Stimulated activated CD8-positive, alpha-beta memory T cell treated with anti-CD3 and anti-CD28 coated beads, Interleukin-2, amount 100 ng/mL, for 48 hours (primary cell): ENCODE results near the gene CCDC107.

ENCODE experiments used
- DNase-seq, 2 donors: peaks; one replicate each; pipeline ENCODE4 v3.0.0-alpha.2; 2020; ENCODE audit warnings: low read depth in 2 of 2

The CCDC107 gene

DNA sequence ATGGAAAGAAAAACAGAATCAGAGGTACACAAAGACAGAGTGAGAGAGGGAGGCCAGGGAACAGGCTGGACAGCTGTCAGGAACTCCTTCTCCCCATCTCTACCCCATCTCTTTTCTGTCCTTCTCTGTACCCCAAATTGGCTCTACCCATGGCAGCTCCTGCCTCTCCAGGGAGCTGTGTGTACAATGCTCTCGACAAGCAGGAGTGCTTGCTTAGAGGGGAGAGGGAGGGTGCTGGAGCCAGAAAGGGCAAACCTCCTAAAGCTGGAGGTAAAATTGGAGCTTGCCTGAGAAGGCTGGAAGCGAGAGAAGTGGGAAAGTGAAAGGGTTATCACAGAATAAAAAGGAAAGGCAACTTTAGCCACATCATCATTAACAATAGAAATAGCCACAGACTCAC lies 25.2 kb downstream of the CCDC107 start:
- DNase-seq: no peak

DNA sequence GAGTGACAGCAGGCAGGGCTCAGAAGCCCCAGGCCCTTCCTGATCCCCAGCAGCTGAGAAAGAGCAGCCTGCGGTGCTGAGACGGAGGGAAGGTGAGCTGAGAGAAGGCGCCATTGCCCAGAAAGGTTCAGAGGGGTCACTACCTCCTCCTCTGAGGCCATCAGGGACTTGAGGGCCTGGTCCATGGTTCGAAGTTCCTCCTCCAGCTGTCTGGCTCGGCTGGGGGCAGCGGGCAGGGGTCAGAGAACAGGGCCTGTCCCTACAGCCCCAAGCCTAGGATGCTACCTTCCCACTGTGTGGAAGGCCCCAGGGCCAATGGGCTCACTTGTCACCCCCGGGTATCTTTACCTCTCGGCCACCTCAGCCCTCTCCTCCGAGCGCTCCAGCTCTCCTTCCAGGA lies 26.8 kb downstream of the CCDC107 start:
- no peak for DNase-seq

DNA sequence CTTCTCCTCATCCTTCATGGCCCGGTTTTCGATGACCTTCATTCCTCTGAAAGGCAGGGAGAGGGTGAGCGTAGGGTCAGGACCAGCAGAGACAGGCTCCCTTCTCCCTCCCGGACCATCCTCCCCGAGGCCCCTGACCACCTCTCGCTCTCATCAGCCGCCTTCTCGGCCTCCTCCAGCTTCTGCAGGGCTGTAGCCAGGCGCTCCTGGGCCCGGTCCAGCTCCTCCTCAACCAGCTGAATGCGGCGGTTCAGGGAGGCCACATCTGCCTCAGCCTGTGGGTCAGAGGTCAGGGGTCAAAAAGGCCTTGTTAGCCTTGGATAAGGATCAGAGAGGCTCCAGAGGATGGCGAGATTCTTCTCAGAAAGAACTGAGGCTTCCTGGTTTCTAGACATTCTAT lies 27.4 kb downstream of the CCDC107 start:
- DNase-seq: no peak

DNA sequence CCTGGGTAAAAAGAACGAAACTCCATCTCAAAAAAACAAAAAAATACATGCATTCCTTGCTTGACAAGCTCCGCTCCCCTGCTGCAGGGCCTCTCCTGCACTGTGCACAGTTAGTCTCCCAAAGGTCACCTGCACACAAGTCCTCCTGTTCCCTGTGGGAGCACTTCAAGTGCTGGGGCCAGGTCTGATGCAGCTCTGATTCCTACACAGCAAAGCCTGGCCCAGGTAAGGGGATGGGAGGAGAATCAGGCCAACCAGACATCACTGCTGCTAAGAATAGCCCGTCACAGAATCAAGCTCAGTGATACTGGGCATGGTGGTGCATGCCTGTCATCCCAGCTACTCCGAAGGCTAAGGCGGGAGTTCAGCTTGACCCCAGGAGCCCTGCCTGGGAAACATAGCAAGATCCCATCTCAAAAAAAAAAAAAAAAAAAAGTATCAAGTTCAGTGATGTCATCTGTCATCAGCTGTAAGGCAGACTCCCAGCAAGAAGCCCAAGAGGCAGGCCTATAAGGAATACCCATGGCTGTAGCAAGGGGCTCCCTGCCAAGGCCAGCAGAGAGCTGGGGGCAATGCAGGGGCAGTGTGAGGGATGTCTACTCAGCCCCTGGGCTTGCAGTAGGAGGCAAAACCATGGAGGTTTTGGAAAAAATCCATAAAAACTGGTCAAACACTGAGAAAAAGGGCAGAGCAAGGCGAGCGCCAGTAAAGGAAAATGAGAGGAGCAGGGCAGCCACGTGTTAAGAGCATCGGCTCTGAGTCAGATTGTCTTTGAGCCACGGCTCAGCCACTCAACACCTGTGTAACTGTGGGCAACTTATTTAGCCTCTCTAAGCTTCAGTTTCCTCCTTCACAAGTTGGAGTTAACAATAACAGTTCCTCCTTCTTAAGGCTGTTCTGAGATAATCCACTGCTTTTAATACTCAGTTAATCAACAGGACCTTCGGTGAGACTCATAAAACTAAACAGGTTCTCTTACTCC lies 28.4 kb downstream of the CCDC107 start:
- DNase-seq: no peak

DNA sequence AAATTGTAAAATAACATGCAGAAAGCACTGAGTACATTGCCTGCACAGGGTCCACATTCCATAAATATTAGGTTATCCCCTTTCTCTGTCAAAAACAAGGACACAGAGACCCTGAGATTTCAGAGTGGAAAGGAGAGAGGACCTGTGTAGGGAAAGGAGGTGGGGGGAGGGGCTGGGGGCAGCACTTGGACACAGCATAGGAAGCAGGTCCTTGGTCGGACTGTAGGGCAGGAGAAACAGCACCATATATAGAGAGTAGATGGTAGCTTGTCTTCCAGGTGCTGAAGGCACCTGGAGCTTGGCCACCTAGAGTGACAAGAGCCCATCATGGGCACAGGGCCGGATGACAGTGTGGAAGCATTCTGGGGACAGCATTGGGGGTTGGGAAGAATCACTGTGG lies 29.2 kb downstream of the CCDC107 start:
- no peak for DNase-seq

DNA sequence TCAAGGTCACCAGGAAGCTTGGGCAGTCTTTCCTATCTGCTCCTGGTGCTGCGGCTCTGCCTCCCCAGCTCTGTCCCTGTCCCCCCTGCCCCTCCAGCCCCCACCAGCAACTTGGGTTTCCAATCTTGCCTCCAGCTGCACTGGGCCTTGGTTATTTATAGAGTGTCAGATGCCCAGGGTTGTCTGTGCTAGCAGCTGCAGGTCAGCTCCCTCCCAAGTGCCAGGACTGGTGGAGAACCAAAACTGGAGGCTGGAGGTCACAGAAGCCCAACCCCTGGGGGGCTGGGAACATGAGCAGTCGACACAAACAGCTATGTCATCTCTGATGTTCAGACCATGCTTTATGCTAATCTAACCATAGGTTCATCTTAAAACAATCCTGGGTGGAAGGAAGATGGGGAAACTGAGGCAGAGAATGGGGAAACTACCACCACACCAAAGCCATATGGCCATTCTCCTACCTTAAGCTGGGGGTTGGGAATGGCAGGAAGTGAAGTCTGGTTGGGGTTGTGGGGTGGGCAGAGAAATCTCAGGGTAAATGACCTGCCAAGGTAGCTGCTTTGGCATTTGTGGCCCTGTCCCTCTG lies 30.0 kb downstream of the CCDC107 start:
- DNase-seq: no peak

DNA sequence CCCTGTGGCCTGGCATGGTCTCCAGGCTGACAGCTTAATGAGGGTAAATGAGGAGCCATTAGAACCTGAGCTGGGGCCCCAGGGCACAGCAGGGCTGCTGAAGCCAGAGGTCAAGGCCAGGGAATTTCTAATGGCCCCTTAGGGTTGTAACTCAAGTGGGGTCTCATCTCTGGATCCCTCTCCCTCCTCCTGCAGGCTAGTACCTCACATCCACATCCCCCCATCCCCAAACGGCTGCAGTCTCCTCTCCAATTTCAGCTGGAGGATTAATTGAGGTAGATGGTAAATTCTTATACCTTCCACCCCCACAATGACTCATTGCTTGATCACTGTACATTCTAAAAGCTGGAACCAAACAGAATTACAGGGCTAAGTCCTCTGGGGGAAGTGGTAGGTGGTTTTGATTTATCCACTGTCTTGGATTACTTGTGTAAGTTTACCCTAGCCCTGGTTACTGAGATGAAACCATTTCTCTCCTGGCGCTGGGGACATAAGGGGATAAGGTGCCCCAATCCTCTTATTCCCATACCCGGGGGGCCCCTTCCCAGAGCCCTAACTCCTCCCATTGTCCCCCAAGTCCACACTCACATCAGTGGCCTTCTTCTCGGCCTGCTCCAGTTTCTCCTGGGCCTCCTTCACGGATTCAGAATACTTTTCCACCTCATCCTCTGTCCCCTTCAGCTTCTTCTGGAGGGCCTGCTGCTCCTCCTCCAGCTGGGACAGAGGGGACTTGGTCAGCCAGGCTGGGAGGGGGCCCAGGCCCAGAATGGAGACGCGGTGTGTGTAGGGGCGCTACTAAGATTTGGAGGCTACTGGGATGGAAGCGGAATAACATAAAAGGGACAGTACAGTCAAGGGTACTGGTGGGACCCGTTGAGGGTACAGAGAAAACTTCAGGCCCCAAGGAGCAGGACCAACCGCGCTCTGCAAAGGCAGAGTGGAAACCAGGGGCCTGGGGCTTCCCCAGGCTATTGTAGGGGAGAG lies 30.8 kb downstream of the CCDC107 start:
- no peak for DNase-seq

DNA sequence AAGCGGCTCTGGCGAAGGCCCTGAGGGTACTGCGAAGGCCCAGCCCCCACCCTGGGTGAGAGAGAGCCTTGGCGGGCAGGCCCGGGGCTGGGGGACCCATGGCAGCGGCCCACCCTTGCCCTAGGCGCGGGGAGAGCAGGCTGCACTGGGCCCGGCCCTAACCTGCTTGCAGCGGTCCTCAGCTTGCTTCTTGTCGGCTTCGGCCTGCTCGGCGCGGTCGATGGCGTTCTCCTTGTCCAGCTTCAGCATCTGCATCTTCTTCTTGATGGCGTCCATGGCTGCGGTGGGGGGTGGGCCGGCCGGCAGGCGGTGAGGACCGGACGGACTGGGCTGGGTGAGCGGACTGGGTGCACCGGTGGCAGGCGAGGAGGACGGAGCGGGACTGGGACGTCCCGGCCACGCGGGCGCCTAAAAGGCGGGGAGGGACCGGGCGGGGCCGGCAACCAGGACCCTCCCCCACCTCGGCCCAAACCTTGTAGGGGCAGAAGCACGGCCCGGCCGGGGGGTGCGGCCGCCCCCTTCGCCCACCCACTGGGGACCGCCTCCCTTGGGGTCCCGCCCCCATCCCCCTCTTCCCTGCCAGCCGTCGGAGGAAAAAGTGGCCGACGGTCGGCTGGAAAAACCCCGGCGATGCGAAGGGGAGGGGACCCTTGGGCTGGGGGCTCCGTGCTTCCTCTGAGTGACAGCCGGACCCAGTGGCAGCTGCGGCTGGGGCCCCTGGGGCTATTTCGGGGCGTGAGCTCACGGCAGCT lies 31.6 kb downstream of the CCDC107 start, which contains the start of gene TPM2:
Gene TPM2 (minus strand): TSS at position 384 of the 752 bp plus-strand sequence. CDS start 108 bp downstream, at position 276.
- DNase-seq: no peak

DNA sequence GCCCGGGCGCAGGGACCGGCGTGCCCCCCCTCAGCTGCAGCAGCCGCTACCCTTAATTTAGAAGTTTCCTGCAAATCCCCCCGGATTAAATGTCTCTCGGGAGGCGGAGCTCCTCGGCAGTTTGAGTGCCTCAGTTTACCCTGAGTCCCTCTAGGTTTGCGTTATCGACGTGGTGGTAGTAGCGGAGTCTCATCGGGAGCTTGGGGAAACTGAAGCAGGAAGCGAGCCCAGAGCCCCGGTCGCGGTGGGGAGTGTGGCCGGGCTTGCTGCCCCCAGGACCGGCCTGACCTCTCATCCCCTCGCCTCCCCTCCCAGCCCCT lies 32.2 kb downstream of the CCDC107 start:
- no peak for DNase-seq

DNA sequence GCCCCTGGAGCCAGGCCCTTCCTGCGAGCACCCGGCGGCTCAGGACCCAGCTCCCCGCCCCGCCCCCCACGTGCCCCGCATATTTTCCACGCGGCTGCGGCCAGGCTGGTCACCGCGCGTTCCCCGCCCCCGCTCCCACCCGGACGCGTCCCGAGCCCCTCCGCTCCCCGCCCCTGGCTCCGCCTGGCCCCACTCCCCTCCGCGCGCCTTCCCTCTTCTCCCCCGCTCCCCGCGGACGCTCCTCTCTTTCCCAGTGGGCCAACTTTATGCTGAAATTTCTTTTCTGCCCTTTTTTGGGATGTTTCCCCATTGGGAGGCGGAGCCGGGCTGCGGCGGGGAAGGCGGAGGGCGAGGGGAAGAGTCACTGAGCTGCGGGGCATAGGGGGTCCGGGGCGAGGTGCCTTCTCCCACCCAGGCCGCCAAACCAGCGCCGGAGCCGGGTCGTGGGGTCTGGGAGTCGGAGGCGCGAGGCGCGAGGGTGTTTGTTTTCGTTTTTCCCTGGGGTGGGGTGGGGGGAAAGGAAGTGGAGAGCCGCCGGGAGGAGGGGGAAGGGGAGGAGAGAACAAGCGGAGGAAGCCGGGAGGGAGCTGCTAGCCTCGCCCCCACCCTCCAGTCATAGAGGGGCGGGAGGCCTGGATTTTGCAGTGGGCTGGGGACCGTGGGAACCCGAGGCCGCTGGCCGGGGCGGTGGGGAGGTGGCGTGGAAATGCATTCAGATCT lies 32.7 kb downstream of the CCDC107 start:
- DNase-seq: peak in 1 of 2 donors; percentile 20

DNA sequence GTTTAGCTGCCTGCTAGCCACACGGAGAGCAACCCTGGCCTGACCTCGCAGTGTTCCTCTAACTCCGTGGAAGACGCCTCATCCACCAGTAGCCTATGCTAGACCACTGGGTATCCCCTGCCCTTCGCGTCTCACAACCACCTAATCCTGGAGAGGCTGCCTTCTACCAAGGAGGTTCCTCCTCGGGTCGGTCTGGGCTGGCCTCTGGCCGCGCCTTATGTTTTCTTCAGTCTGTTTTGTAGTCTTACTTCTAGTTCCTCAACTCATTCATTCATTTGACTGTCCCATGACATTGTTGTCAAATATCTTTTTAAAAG lies 33.2 kb downstream of the CCDC107 start:
- no peak for DNase-seq

DNA sequence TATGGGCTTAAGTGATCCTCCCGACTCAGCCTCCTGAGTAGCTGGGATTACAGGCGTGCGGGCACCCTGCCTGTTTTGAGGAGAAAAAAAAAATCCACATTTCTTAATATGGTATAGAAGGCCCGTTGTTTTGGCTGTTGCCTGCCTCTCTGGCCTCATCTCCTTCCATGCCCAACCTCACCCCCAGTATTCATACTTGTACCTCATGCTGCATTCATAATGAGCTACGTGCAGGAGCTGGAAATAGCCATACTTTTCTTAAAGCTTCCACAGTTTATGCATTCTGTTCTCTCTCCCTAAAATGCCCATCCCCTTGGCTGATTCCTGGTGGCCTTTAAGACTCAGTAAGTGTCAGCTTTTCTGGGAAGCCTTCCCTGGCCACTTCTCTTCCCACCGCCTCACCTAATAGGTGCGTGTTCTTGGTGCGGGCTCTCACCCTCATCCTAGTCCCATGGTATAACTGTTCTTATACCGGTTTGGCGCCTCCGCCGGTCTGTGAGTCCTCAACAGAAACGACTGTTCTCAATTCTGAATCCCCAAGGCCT lies 33.7 kb downstream of the CCDC107 start:
- DNase-seq: no peak

DNA sequence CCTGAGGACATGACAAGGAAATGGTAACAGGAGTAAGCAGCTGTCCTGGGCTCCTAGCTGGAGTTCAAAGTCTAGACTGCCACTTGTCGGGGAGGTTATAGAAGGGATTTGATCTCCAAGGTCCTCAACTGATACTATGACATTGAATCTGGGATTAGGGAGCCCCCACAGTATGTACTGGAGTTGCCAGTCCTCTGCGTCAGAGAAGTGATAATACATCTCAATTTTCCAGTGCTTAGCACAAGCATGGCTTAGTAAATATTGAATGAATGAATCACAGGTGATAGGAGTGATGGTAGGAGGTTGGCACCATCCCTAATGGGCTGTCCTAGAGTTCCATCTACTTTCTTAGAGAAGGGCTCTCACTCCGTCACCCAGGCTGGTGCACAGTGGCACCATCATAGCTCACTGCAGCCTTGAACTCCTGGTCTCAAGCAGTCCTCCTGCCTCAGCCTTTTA lies 37.9 kb downstream of the CCDC107 start:
- no peak for DNase-seq

DNA sequence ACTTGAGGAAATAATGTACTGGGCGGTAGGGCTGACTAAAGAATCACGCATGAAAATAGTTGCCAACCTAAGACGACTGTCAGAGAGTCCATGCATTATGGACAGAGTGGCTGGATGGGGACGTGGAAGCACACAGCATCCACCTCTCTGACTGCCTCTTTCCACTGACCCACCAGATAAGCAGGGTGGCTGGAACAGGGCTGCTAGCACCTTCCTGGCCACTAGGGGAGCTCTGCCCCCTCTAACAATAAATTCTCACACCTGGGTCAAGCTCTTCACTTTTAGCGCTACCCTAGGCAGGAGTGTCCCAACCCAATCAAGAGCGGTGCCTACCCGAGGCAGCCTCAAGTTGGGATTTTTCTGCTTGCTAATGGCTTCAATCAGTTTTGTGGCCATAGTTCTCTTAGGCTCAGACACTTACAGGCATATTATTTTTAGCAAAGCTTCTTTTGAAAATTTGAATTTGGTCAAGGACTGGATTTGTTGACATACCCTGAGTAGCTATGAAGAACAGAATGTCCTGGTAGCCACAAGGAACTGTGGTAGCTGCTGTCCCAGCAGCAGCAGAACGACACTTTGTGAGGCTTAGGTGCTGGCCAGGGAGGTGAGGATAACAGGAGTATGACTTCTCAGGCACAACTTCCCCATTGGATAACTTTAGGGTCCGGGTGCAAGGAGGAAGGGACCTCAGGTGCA lies 38.6 kb downstream of the CCDC107 start:
- peak in 1 of 2 donors; percentile 37 for DNase-seq

DNA sequence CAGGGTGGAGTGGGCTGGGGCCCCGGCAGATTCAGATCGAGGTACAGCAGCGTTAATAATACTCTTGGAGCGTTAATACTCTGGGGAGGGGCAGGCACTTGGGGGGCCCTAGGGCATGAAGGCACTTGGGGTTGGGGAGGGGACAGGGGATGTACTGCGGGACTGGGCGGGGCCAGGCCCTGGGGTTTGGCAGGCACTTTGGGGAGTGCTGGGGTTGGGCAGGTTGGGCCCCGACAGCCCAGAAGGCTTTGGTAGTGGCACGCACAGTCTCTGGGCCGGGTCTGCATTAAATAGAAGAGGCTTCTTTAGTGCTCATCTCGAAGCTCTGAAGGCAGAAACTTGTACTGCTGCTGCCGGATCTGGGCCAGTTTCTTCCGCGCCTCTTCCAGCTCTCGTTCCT lies 39.4 kb downstream of the CCDC107 start:
- no peak for DNase-seq

DNA sequence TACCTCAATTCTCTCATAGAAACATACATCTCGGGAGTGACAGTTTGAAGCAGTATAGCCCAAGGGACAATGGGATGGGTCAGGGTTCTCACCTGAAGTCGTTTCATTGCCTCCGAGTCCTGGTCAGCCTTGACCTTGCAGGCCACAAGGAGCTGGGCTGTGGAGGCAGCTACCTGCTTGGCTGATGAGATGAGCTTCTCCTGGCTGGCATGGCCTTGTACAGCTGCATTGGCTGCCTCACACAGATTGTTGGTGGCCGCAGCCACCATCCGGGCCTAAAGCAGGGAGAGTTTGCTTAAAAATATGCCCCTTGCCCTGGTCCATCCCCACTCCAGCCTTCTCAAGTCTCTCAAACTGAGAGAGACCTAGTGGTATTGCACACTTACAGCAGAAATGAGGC lies 40.1 kb downstream of the CCDC107 start:
- no peak for DNase-seq

DNA sequence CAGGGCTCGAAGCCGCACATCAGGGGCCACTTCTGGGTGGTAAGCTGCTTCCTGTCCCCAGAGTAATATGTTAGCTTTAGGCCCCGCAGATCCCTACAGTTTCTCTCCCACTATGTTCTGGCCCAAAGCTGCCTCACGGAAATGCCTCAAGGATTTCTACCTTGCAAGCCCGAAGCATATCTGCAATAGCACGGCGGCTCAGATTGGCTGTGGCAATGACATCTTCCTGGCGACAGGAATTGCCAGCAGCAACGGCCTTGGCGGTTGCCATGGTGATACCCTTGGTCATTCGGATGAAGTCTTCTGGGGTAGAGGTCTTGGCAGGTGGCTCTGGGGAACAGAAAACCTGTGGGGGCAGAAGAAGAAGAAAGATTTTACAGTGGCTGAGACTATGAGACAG lies 41.9 kb downstream of the CCDC107 start:
- no peak for DNase-seq

DNA sequence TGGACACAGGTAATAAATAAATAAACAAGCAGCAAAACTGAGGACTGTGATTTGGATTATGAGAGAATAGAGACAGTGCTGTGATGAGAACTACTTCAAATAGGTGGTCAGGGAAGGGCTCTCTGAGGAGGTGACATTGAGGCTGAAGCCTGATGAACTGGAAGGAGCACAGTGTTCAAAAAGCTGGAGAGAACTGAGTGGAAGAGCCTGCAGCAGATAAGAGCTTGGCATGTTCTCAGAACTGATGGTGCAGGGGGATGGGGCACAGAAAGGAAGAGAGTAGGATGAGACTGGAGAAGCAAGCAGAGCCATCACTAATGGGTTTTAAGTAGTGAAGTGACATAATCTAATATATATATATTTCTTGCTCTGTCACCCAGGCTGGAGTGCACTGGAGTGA lies 42.9 kb downstream of the CCDC107 start:
- no peak for DNase-seq

DNA sequence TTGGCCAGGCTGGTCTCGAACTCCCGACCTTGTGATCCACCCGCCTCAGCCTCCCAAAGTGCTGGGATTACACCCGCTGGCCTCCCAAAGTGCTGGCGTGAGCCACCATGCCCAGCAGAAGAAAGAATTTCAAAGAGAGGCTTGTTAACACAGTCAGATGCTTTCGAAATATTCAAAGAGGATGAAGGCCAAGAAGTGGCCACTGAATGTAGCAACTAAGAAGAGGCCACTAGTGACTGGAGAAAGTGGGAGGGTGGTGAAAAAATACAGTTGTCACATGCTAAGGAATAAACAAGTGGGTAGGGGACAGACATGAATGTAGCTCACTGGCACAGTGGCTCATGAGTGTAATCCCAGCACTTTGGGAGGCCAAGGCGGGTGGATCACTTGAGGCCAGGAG lies 44.6 kb downstream of the CCDC107 start:
- DNase-seq: no peak
